ENCODE results near the gene PTOV1. TPM values are rescaled to one million over a fixed set of nuclear protein-coding genes. Genes with fewer than 3 reads are reported as not detected.

PTOV1 gene
- total and polyA plus RNA-seq, 10 of the 15 experiments (the other 5 are each of a cell fraction or from before 2014, with no cell fraction given), result 3.2 to 83.5 (median 22.3) TPM

GRCh38 chr19:49869484-49870308, 18.7 kb downstream of the PTOV1 start (continued):
- TF ChIP-seq ZNF687 (IDR thresholded peaks at IDR 0.05) (peak; percentile 68), ZBTB4 (CRISPR knock-in tag; IDR thresholded peaks at IDR 0.05) (no peak), CREM (IDR thresholded peaks at IDR 0.05; ENCODE audit: low read depth) (peak; percentile 84), GATAD2B (conservative IDR thresholded peaks at IDR 0.05; ENCODE audit: low read depth) (peak; percentile 86; the same call in 1 of the 2 replicates)

Measured in GM12878 (cell line).